ENCODE data around the gene HPSE2.

HPSE2 gene

GRCh38 chr10:99085358-99085757 is 150.3 kb downstream of the HPSE2 start:
- H3K9me3 Mint-ChIP-seq = peaks cover 7% of the 10 kb centered on the region
- H3K36me3 Mint-ChIP-seq (ENCODE audit: low read depth) = no peaks in the 10 kb centered on the region
- no peak for TF ChIP-seq CTCF (IDR thresholded peaks at IDR 0.05; ENCODE audit: unreplicated experiment in 3 of 3)
- H3K4me1 Mint-ChIP-seq = no peaks in the 10 kb centered on the region
- H3K4me3 Mint-ChIP-seq = no peak overlapping the region
- H3K27me3 Mint-ChIP-seq (ENCODE audit: low read depth) = no peaks in the 10 kb centered on the region
- H3K27ac Mint-ChIP-seq = no peak overlapping the region

GRCh38 chr10:99084161-99084560 is 151.5 kb downstream of the HPSE2 start:
- no peaks in the 10 kb centered on the region for H3K36me3 Mint-ChIP-seq (ENCODE audit: low read depth)
- peaks cover 4% of the 10 kb centered on the region for H3K9me3 Mint-ChIP-seq
- no peak overlapping the region for H3K4me3 Mint-ChIP-seq
- H3K27me3 Mint-ChIP-seq (ENCODE audit: low read depth) = no peaks in the 10 kb centered on the region
- no peak for TF ChIP-seq CTCF (IDR thresholded peaks at IDR 0.05; ENCODE audit: unreplicated experiment in 3 of 3)
- H3K27ac Mint-ChIP-seq = no peak overlapping the region
- no peaks in the 10 kb centered on the region for H3K4me1 Mint-ChIP-seq

GRCh38 chr10:99080275-99080945 is 155.2 kb downstream of the HPSE2 start:
- Mint-ChIP-seq H3K36me3 (ENCODE audit: low read depth) (no peaks in the 10 kb centered on the region), H3K27ac (no peak overlapping the region), H3K9me3 (no peaks in the 10 kb centered on the region), H3K27me3 (ENCODE audit: low read depth) (no peaks in the 10 kb centered on the region), H3K4me3 (no peak overlapping the region), H3K4me1 (no peaks in the 10 kb centered on the region)
- no peak for TF ChIP-seq CTCF (IDR thresholded peaks at IDR 0.05; ENCODE audit: unreplicated experiment in 3 of 3)

GRCh38 chr10:99062591-99062990 is 173.1 kb downstream of the HPSE2 start:
- Mint-ChIP-seq H3K27me3 (ENCODE audit: low read depth) (peaks cover 6% of the 10 kb centered on the region), H3K4me3 (no peak overlapping the region)

GRCh38 chr10:99058762-99059161 is 176.9 kb downstream of the HPSE2 start:
- H3K36me3 Mint-ChIP-seq (ENCODE audit: low read depth) = no peaks in the 10 kb centered on the region
- no peak overlapping the region for H3K4me3 Mint-ChIP-seq
- no peak overlapping the region for H3K27ac Mint-ChIP-seq
- peaks cover 16% of the 10 kb centered on the region for H3K4me1 Mint-ChIP-seq
- H3K27me3 Mint-ChIP-seq (ENCODE audit: low read depth) = no peaks in the 10 kb centered on the region
- no peak for TF ChIP-seq CTCF (IDR thresholded peaks at IDR 0.05; ENCODE audit: unreplicated experiment in 3 of 3)
- H3K9me3 Mint-ChIP-seq = peaks cover 9% of the 10 kb centered on the region

More at GRCh38 chr10:99062591-99062990, 173.1 kb downstream of the HPSE2 start:
- peaks cover 4% of the 10 kb centered on the region for H3K9me3 Mint-ChIP-seq
- no peaks in the 10 kb centered on the region for H3K36me3 Mint-ChIP-seq (ENCODE audit: low read depth)
- peaks cover 13% of the 10 kb centered on the region for H3K4me1 Mint-ChIP-seq
- H3K27ac Mint-ChIP-seq = no peak overlapping the region
- no peak for TF ChIP-seq CTCF (IDR thresholded peaks at IDR 0.05; ENCODE audit: unreplicated experiment in 3 of 3)
